ENCODE measurements around the gene SMOC2.

DNA sequence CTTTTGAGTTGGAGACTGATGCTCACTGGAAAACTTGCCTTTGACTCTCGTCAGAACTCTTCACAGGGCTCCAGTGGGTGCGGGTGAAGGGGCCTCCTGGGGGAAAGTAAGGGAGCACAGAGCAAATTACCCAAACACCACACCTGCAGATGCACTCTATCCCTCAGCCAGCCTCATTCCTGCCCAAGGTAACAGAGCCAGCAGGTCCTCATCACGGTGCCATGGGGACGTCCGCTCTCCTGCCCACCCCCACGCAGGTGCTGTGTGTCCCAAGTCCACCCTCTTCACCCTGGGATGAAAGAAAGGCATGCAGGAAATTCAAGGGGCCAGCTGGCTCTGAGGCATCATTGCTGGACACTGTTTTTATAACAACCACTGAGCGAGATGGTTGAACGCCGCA, 269.0 kb downstream of the SMOC2 start:
- TF ChIP-seq, protein P1, sequence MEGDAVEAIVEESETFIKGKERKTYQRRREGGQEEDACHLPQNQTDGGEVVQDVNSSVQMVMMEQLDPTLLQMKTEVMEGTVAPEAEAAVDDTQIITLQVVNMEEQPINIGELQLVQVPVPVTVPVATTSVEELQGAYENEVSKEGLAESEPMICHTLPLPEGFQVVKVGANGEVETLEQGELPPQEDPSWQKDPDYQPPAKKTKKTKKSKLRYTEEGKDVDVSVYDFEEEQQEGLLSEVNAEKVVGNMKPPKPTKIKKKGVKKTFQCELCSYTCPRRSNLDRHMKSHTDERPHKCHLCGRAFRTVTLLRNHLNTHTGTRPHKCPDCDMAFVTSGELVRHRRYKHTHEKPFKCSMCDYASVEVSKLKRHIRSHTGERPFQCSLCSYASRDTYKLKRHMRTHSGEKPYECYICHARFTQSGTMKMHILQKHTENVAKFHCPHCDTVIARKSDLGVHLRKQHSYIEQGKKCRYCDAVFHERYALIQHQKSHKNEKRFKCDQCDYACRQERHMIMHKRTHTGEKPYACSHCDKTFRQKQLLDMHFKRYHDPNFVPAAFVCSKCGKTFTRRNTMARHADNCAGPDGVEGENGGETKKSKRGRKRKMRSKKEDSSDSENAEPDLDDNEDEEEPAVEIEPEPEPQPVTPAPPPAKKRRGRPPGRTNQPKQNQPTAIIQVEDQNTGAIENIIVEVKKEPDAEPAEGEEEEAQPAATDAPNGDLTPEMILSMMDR (IDR thresholded peaks at IDR 0.05; ENCODE audit: poor library complexity, severe bottlenecking): no peak
- TF ChIP-seq RAD21 (conservative IDR thresholded peaks at IDR 0.05) (no peak), EP300 (conservative IDR thresholded peaks at IDR 0.05; ENCODE audit: poor library complexity, severe bottlenecking) (no peak), MXI1 (conservative IDR thresholded peaks at IDR 0.05; ENCODE audit: poor library complexity, severe bottlenecking) (no peak)
